Gastrocnemius medialis (tissue), 4 donors: ENCODE data around the gene CYBA. TPM values are rescaled to one million over a fixed set of nuclear protein-coding genes. Genes with fewer than 3 reads are reported as not detected.

Experiments used
- ATAC-seq, 2 donors: fragments of 150-250 bp; one replicate each; pipeline ENCODE4 v1.9.1; 2016
- DNase-seq, 2 donors: peaks; one replicate each; pipeline ENCODE4 v3.0.0-alpha.2; 2019
- H3K27ac ChIP-seq, 4 donors: fragments of 200-600 bp; sonication (generic); 1 replicate in 1 of 4; 2 replicates in 3 of 4; pipeline ENCODE4 v1.5.1; 2016 to 2018; ENCODE audit warnings: mild to moderate bottlenecking in 2 of 4, moderate library complexity in 1 of 4
- H3K27me3 ChIP-seq, 3 donors: fragments of 200-600 bp; sonication (generic) in 2 of 3; 1 replicate in 1 of 3; 2 replicates in 2 of 3; pipeline versions ENCODE4 v1.5.1 to v1.6.0; 2016 to 2019; ENCODE audit warnings: mild to moderate bottlenecking in 1 of 3, moderate library complexity in 1 of 3
- H3K36me3 ChIP-seq, 2 donors: fragments of 200-600 bp; sonication (generic) in 1 of 2; one replicate each; pipeline ENCODE4 v1.5.1; 2017 to 2018
- H3K4me1 ChIP-seq, 2 donors: fragments of 200-600 bp; sonication (generic) in 1 of 2; one replicate each; pipeline ENCODE4 v1.5.1; 2016 to 2017; ENCODE audit warnings: mild to moderate bottlenecking in 2 of 2
- H3K4me3 ChIP-seq, 4 donors: fragments of 200-600 bp; sonication (generic) in 3 of 4; 1 replicate in 1 of 4; 2 replicates in 3 of 4; pipeline ENCODE4 v1.5.1; 2016 to 2019; ENCODE audit warnings: mild to moderate bottlenecking in 2 of 4
- H3K9me3 ChIP-seq, 3 donors: fragments of 200-600 bp; sonication (generic) in 2 of 3; 1 replicate in 1 of 3; 2 replicates in 2 of 3; pipeline ENCODE4 v1.5.1; 2016 to 2019
- CTCF ChIP-seq, 5 experiments: fragments of 450-650 bp in 3 of 5; fragments of 200-600 bp in 2 of 5; sonication (generic) in 2 of 5; IDR thresholded peaks in 4 of 5; conservative IDR thresholded peaks in 1 of 5; 1 replicate in 4 of 5; 2 replicates in 1 of 5; pipeline ENCODE4 v1.5.1; 2016 to 2019; ENCODE audit warnings: antibody characterized with exemption in 5 of 5, mild to moderate bottlenecking in 3 of 5, moderate library complexity in 3 of 5
- POLR2A ChIP-seq, 2 donors: fragments of 450-650 bp; IDR thresholded peaks; one replicate each; pipeline ENCODE4 v1.6.1; 2017; ENCODE audit warnings: antibody characterized with exemption in 2 of 2, mild to moderate bottlenecking in 2 of 2, moderate library complexity in 2 of 2
- in situ Hi-C, 4 donors: fragments of 200-750 bp; cut with MboI; loops; one replicate each; pipeline versions ENCODE4 v1.15.0 to v1.8.0; 2017; ENCODE audit warnings: low sequenced_read_pairs in 4 of 4
- intact Hi-C: fragments of 100-400 bp; cut with DNase I; formaldehyde crosslinking; loops from one replicate; pipeline ENCODE4 v1.15.1; 2023; ENCODE audit warnings: low total_unique reads
- total RNA-seq, 4 donors: library from RNA; depleted of rRNA; stranded (reverse); fragments of >200 nt; gene quantifications; one replicate each; pipeline versions ENCODE4 v1.1.0 to v1.2.3, GENCODE V29; 2016

The CYBA gene
- total RNA-seq, 4 donors from 2014 or later, result 5.1 to 33.2 (median 28.7) TPM

GRCh38 chr16:88622866-88623265, 28.0 kb downstream of the CYBA start:
- intact Hi-C loops (no loop called here), in situ Hi-C loops (no loop called here)
- Histone ChIP-seq H3K4me3 (no peak overlapping the region), H3K4me1 (peaks cover 0 to 5% of the 10 kb centered on the region in 2 donors), H3K27me3 (no peaks in the 10 kb centered on the region), H3K9me3 (no peaks in the 10 kb centered on the region), H3K36me3 (peaks cover 0 to 46% of the 10 kb centered on the region in 2 donors), H3K27ac (no peak overlapping the region)
- DNase-seq (no peak), ATAC-seq (no peak)
- no peak for TF ChIP-seq CTCF (IDR thresholded peaks at IDR 0.05 in 4 of 5, conservative IDR thresholded peaks at IDR 0.05 in 1 of 5)
- no peak for TF ChIP-seq POLR2A (IDR thresholded peaks at IDR 0.05)

DNA sequence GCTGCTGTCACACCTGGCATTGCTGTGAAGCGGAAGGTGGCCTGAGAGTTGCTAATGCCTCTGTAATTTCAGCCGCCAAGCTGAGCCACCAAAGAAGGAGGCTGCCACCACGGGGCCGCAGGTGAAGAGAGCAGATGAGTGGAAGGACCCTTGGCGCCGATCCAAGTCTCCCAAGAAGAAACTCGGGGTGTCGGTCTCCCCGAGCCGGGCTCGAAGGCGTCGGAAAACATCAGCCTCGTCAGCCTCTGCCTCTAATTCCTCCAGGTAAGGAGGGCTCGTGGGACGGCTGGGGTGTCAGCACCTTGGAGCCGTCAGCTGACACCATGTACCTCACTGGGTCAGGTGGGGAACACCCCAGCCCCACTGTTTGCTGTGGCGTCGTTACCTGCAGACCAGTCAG, 28.7 kb downstream of the CYBA start:
- Histone ChIP-seq H3K36me3 (peaks cover 0 to 42% of the 10 kb centered on the region in 2 donors), H3K4me3 (no peak overlapping the region), H3K9me3 (no peaks in the 10 kb centered on the region), H3K27ac (no peak overlapping the region), H3K4me1 (peaks cover 0 to 5% of the 10 kb centered on the region in 2 donors), H3K27me3 (no peaks in the 10 kb centered on the region)
- DNase-seq (no peak), ATAC-seq (no peak)
- TF ChIP-seq CTCF (IDR thresholded peaks at IDR 0.05 in 4 of 5, conservative IDR thresholded peaks at IDR 0.05 in 1 of 5) (no peak), POLR2A (IDR thresholded peaks at IDR 0.05) (no peak)
- in situ Hi-C loops, result no loop called here
- intact Hi-C loops, result no loop called here

DNA sequence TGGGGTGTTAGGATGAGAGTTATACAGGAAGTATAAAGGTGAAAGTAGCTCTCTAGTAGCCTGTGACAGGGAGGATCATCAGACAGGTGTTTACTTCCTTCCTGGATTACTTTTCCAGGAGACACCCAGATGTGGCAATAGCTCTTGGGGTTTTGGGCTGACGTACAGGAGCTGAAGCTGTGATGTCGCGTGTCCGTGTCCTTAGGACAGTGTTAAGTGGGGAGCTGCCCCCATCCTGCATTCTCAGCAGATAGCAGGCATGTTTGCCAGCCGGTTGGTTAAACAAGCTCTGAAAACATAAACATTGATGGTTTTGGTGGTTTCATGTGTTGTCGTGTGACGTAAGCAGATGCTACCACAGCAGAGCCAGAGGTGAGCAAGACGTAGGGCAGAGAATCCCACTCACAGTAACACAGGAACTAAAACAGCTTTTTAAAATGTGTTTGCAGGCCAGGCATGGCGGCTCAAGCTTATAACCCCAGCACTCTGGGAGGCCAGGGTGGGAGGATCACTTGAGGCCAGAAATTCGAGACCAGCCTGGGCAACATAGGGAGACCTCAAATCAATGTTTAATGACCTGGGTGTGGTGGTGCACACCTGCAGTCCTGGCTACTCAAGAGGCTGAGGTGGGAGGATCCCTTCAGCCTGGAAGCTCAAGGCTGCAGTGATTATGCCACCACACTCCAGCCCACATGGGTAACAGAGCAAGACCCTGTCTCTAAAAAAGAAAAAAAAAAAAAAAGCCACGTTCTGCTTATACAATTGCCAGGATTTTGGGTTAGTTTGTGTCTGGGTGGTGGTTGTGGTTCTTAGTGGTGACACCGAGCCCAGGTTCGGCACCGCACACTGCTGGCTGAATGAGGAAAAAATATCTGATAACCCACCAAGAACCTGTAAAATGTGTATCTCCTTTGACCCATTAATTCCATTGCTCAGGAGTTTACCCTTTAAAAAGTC, 30.7 kb downstream of the CYBA start:
- Histone ChIP-seq H3K9me3 (no peaks in the 10 kb centered on the region), H3K4me3 (no peak overlapping the region), H3K27me3 (no peaks in the 10 kb centered on the region), H3K27ac (no peak overlapping the region), H3K4me1 (peaks cover 0 to 5% of the 10 kb centered on the region in 2 donors), H3K36me3 (peaks cover 0 to 39% of the 10 kb centered on the region in 2 donors)
- intact Hi-C loops (no loop called here), in situ Hi-C loops (no loop called here)
- DNase-seq (no peak), ATAC-seq (no peak)
- TF ChIP-seq POLR2A (IDR thresholded peaks at IDR 0.05) (no peak), CTCF (IDR thresholded peaks at IDR 0.05 in 4 of 5, conservative IDR thresholded peaks at IDR 0.05 in 1 of 5) (no peak)

DNA sequence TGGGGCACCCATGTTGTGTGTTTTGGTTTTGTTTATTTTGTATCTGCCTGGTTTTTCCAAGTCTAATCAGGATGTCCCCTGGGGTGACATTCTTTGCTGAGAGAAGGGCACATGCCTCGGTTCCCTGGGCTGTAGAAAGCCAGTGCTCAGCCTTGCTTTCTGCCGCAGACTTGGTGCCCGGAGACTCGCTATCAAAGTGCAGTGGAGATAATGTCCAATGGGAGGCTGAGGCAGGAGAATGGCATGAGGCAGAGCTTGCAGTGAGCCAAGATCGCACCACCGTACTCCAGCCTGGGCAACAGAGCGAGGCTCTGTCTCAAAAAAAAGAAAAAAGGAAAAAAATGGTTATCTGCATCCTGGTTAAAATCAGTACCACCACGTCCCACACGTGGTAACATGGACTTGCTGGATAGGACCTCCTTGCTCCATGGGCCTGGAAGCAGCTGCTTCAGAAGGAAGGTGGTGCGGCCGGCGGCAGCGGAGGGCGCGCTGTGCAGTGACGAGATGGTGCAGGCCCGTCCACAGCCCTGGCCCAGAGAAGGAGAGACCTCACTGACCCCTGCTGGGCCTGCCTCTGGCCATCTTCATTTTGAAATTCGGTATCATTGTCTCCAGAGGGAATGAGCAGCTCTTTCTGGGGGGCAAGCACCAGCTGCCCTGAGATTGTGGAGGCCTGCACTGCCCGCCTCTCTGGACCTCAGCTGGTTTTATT, 31.7 kb downstream of the CYBA start:
- H3K36me3 ChIP-seq, result peaks cover 0 to 29% of the 10 kb centered on the region in 2 donors
- H3K4me1 ChIP-seq, result peaks cover 0 to 5% of the 10 kb centered on the region in 2 donors
- ATAC-seq, result no peak
- H3K9me3 ChIP-seq, result no peaks in the 10 kb centered on the region
- DNase-seq, result no peak
- in situ Hi-C loops (no loop called here), intact Hi-C loops (no loop called here)
- TF ChIP-seq CTCF (IDR thresholded peaks at IDR 0.05 in 4 of 5, conservative IDR thresholded peaks at IDR 0.05 in 1 of 5), result no peak
- no peak for TF ChIP-seq POLR2A (IDR thresholded peaks at IDR 0.05)
- no peak overlapping the region for H3K27ac ChIP-seq
- H3K27me3 ChIP-seq, result no peaks in the 10 kb centered on the region
- no peak overlapping the region for H3K4me3 ChIP-seq
